NCI-H2171 treated with DMSO at 0.1 percent for 48 hours (cell line): ENCODE measurements around the gene ACKR3.

Experiments used
- DNase-seq: peaks from one replicate; lab custom pipeline; 2025; lab: John Stamatoyannopoulos, UW

The ACKR3 gene

DNA sequence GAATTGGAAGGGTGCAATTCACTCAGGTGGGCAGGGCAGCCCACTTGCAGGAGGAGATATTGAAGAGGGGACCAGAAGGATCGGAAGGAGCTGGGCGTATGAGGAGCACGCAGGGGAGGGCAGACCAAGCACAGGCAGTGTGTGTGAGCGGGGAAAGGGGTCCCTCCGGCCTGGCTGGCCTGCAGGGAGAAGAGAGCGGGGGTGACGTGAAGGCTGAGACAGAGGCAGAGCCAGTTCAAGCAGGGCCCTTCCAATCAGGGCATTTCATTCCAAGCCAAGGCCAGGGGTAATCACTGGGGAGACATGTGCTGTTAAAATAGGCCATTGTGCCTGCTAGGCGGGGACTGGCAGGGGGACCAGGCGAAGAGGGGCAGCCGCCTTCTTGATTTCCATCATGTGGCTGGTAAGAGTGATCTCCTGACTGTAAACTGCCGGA, 62.2 kb downstream of the ACKR3 start:
- DNase-seq, result no peak
